KOPT-K1 (cell line): ENCODE measurements around the gene PCIF1.
"Not testable (repeated sequence)": the region's sequence is repeated elsewhere in the genome, so short reads cannot be mapped to it uniquely, and the experiment has no call there.

Source experiments
- H3K27ac ChIP-seq: fragments of 200-600 bp; sonication (generic); 2 replicates; pipeline ENCODE4 v1.5.1; 2016; ENCODE audit warnings: antibody characterized with exemption, mild to moderate bottlenecking, low read depth, low read length; ENCODE audit not compliant: poor library complexity, severe bottlenecking
- H3K36me3 ChIP-seq: fragments of 200-600 bp; sonication (generic); 2 replicates; pipeline ENCODE4 v1.5.1; 2017; ENCODE audit warnings: antibody characterized with exemption, mild to moderate bottlenecking, low read length, moderate library complexity; ENCODE audit not compliant: insufficient read depth
- H3K9me3 ChIP-seq: fragments of 200-600 bp; sonication (generic); 2 replicates; pipeline ENCODE4 v1.5.1; 2017; ENCODE audit warnings: antibody characterized with exemption, low read length, mild to moderate bottlenecking; ENCODE audit not compliant: insufficient read depth, poor library complexity, severe bottlenecking

Gene PCIF1

DNA sequence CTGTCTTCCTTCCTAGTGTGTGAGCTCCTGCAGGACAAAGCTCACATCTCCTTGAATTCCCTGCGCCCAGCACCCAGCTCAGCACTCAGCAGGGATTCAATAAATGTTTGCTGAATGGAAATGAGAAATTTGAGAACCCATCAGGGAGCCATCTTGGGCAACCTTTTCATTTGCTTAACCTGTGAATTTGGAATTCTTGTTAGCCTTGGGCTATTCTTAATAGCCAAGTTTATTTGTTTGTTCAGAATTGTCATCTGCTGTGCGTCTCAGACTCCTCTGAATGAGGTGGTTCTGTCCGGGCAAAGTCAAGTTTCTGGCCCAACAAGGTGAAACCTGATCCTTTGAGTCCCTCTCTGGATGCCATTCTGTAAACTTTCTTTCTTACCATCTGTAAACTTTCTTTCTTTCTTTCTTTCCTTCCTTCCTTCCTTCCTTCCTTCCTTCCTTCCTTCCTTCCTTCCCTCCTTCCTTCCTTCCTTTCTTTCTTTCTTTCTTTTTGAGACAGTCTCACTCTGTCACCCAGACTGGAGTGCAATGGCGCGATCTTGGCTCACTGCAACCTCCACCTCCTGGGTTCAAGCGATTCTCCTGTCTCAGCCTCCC is 61.1 kb downstream of the PCIF1 start:
- not testable (repeated sequence) for H3K27ac ChIP-seq, H3K36me3 ChIP-seq, H3K9me3 ChIP-seq

DNA sequence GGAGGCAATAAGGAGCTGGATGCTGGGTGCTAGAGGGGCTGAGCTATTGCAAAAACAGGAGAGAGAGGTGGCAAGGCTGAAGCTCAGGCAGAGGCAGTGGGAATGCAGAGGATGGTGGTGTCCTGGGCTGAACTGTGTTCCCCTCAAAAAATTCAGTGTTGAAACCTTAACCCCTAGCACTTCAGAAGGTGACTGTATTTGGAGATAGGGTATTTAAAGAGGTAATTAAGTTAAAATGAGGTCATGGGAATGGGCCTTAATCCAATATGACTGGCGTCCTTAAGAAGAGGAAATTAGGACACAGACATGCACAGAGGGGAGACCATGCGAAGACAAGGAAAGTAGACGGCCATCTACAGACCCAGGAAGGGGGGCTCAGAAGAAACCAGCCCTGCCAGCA is 62.7 kb downstream of the PCIF1 start:
- H3K9me3 ChIP-seq, result no peaks in the 10 kb centered on the region
- H3K27ac ChIP-seq, result no peak overlapping the region
- H3K36me3 ChIP-seq, result no peaks in the 10 kb centered on the region
